MM.1S (cell line): ENCODE data around the gene PDXDC1.
"Not testable (repeated sequence)": the region's sequence is repeated elsewhere in the genome, so short reads cannot be mapped to it uniquely, and the experiment has no call there.

Source experiments
- CTCF ChIP-seq: fragments of 300-600 bp; sonication (generic); IDR thresholded peaks from 2 replicates; pipeline ENCODE4 v1.5.1; 2016; ENCODE audit warnings: antibody characterized with exemption, low read length, mixed read lengths
- EZH2 ChIP-seq: fragments of 300-600 bp; sonication (generic); optimal IDR thresholded peaks from 2 replicates; pipeline ENCODE3; 2017; ENCODE audit warnings: low read depth, mild to moderate bottlenecking, antibody characterized with exemption, low read length, mixed read lengths
- EZH2phosphoT487 ChIP-seq: fragments of 300-600 bp; sonication (generic); IDR thresholded peaks from 2 replicates; pipeline ENCODE4 v1.6.1; 2018; ENCODE audit warnings: antibody characterized with exemption, low read length

GRCh38 chr16:15144092-15144631 lies 169.3 kb downstream of the PDXDC1 start:
- TF ChIP-seq CTCF, EZH2phosphoT487, EZH2: not testable (repeated sequence)
